HCT116 (cell line): ENCODE data around the gene ACTL9.
"Not testable (repeated sequence)": the region's sequence is repeated elsewhere in the genome, so short reads cannot be mapped to it uniquely, and the experiment has no call there.

Source experiments
- CEBPB ChIP-seq: IDR thresholded peaks from 2 replicates; pipeline ENCODE4 v1.6.1; 2012; ENCODE audit warnings: low read depth
- EGR1 ChIP-seq: IDR thresholded peaks from 2 replicates; pipeline ENCODE4 v1.6.1; 2012; ENCODE audit warnings: low read depth
- EZH2 ChIP-seq: fragments of 200-600 bp; sonication (generic); IDR thresholded peaks from 2 replicates; pipeline ENCODE4 v1.6.1; 2017; ENCODE audit warnings: antibody characterized with exemption, mixed run types
- EZH2phosphoT487 ChIP-seq: fragments of 200-600 bp; IDR thresholded peaks from 2 replicates; pipeline ENCODE4 v1.6.1; 2018; ENCODE audit warnings: antibody characterized with exemption, borderline replicate concordance
- FOSL1 ChIP-seq: IDR thresholded peaks from 2 replicates; pipeline ENCODE4 v1.6.1; 2012; ENCODE audit warnings: low read depth
- POLR2A ChIP-seq: IDR thresholded peaks from 2 replicates; pipeline ENCODE4 v1.7.0; 2011; ENCODE audit warnings: borderline replicate concordance; ENCODE audit not compliant: insufficient read depth, insufficient read length; ENCODE audit errors: extremely low read depth
- POLR2AphosphoS5 ChIP-seq: IDR thresholded peaks from 2 replicates; pipeline ENCODE4 v1.6.1; 2011; ENCODE audit warnings: mild to moderate bottlenecking, low read depth, low read length, moderate library complexity
- SP1 ChIP-seq: IDR thresholded peaks from 2 replicates; pipeline ENCODE4 v1.6.1; 2012; ENCODE audit warnings: low read depth
- TCF7L2 ChIP-seq: IDR thresholded peaks from 2 replicates; pipeline ENCODE4 v1.7.0; 2011; ENCODE audit warnings: borderline replicate concordance, inconsistent platforms; ENCODE audit not compliant: insufficient read depth, insufficient read length; ENCODE audit errors: extremely low read depth
- YY1 ChIP-seq: IDR thresholded peaks from 2 replicates; pipeline ENCODE4 v1.6.1; 2011; ENCODE audit warnings: low read length, low read depth, moderate library complexity, mild to moderate bottlenecking; ENCODE audit not compliant: insufficient replicate concordance; ENCODE audit errors: extremely low read depth
- ZNF274 ChIP-seq: fragments of 200-500 bp; sonication (Bioruptor generic); IDR thresholded peaks from 2 replicates; pipeline ENCODE4 v1.6.1; 2014; ENCODE audit warnings: mild to moderate bottlenecking, low read depth, low read length, inconsistent platforms
- TF ChIP-seq, protein P1 (sequence below), 3 experiments: fragments of 200-600 bp in 1 of 3; sonication (generic) in 1 of 3; IDR thresholded peaks in 2 of 3; conservative IDR thresholded peaks in 1 of 3; 2 replicates each; pipeline ENCODE4 v1.5.1; 2012 to 2017; ENCODE audit warnings: low read depth in 2 of 3, low read length in 2 of 3, antibody characterized with exemption in 1 of 3, borderline replicate concordance in 1 of 3, control low read depth in 1 of 3, mild to moderate bottlenecking in 1 of 3, mixed read lengths in 1 of 3, mixed run types in 1 of 3, moderate library complexity in 1 of 3; ENCODE audit not compliant: insufficient read depth in 1 of 3
- TF ChIP-seq, protein P2 (sequence below): IDR thresholded peaks from 2 replicates; pipeline ENCODE4 v1.6.1; 2011; ENCODE audit warnings: mild to moderate bottlenecking, low read length, moderate library complexity; ENCODE audit not compliant: insufficient replicate concordance; ENCODE audit errors: extremely low read depth
- TF ChIP-seq, protein P3 (sequence below): IDR thresholded peaks from 2 replicates; pipeline ENCODE4 v1.6.1; 2012

DNA sequence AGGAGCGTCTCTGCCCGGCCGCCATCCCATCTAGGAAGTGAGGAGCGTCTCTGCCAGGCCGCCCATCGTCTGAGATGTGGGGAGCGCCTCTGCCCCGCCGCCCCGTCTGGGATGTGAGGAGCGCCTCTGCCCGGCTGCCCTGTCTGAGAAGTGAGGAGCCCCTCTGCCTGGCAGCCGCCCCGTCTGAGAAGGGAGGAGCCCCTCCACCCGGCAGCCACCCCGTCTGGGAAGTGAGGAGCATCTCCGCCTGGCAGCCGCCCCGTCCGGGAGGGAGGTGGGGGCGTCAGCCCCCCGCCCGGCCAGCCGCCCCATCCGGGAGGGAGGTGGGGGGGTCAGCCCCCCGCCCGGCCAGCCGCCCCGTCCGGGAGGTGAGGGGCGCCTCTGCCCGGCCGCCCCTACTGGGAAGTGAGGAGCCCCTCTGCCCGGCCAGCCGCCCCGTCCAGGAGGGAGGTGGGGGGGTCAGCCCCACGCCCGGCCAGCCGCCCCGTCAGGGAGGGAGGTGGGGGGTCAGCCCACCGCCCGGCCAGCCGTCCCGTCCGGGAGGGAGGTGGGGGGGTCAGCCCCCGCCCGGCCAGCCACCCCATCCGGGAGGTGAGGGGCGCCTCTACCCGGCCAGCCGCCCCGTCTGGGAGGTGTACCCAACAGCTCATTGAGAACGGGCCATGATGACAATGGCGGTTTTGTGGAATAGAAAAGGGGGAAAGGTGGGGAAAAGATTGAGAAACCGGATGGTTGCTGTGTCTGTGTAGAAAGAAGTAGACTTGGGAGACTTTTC lies 40.9 kb upstream of the ACTL9 start:
- not testable (repeated sequence) for TF ChIP-seq POLR2AphosphoS5, POLR2A, CEBPB, SP1, TCF7L2, ZNF274, YY1, FOSL1, EZH2, EGR1, EZH2phosphoT487
- TF ChIP-seq, protein P1, sequence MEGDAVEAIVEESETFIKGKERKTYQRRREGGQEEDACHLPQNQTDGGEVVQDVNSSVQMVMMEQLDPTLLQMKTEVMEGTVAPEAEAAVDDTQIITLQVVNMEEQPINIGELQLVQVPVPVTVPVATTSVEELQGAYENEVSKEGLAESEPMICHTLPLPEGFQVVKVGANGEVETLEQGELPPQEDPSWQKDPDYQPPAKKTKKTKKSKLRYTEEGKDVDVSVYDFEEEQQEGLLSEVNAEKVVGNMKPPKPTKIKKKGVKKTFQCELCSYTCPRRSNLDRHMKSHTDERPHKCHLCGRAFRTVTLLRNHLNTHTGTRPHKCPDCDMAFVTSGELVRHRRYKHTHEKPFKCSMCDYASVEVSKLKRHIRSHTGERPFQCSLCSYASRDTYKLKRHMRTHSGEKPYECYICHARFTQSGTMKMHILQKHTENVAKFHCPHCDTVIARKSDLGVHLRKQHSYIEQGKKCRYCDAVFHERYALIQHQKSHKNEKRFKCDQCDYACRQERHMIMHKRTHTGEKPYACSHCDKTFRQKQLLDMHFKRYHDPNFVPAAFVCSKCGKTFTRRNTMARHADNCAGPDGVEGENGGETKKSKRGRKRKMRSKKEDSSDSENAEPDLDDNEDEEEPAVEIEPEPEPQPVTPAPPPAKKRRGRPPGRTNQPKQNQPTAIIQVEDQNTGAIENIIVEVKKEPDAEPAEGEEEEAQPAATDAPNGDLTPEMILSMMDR (IDR thresholded peaks at IDR 0.05 in 2 of 3, conservative IDR thresholded peaks at IDR 0.05 in 1 of 3; ENCODE audit: borderline replicate concordance in 1 of 3, insufficient read depth in 1 of 3, low read depth in 2 of 3, low read length in 2 of 3), result not testable (repeated sequence)
- TF ChIP-seq, protein P2, sequence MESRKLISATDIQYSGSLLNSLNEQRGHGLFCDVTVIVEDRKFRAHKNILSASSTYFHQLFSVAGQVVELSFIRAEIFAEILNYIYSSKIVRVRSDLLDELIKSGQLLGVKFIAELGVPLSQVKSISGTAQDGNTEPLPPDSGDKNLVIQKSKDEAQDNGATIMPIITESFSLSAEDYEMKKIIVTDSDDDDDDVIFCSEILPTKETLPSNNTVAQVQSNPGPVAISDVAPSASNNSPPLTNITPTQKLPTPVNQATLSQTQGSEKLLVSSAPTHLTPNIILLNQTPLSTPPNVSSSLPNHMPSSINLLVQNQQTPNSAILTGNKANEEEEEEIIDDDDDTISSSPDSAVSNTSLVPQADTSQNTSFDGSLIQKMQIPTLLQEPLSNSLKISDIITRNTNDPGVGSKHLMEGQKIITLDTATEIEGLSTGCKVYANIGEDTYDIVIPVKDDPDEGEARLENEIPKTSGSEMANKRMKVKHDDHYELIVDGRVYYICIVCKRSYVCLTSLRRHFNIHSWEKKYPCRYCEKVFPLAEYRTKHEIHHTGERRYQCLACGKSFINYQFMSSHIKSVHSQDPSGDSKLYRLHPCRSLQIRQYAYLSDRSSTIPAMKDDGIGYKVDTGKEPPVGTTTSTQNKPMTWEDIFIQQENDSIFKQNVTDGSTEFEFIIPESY, result not testable (repeated sequence)
- TF ChIP-seq, protein P3, sequence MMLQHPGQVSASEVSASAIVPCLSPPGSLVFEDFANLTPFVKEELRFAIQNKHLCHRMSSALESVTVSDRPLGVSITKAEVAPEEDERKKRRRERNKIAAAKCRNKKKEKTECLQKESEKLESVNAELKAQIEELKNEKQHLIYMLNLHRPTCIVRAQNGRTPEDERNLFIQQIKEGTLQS, result not testable (repeated sequence)
